GM12878 (cell line): ENCODE measurements around the gene FANK1. TPM values are rescaled to one million over a fixed set of nuclear protein-coding genes. Genes with fewer than 3 reads are reported as not detected.

Experiments
- ATAC-seq: fragments of 200-7000 bp; cut with Tn5 transposase; 3 replicates; pipeline ENCODE4 v1.9.1; 2020; ENCODE audit warnings: mild to moderate bottlenecking, moderate library complexity
- BruUV-seq: library from RNA; stranded (reverse); fragments of 400-500 nt; replicated peaks from 2 replicates; lab custom pipeline; 2021; lab: Mats Ljungman, UMichigan
- CTCF ChIA-PET: fragments of 300-600 bp; sonication (Branson Sonifier 250); formaldehyde crosslinking; extraction: SDS; loops from one replicate; lab custom pipeline; 2021; ENCODE audit warnings: inconsistent platforms; lab: Yijun Ruan, JAX
- POLR2A ChIA-PET: fragments of 350-600 bp; formaldehyde crosslinking; extraction: SDS; loops from one replicate; lab custom pipeline; 2021; ENCODE audit warnings: inconsistent platforms; lab: Charles Lee
- RAD21 ChIA-PET: fragments of 300-600 bp; sonication (Branson Sonifier 250); formaldehyde crosslinking; loops from one replicate; lab custom pipeline; 2023; ENCODE audit warnings: antibody characterized with exemption; ENCODE audit not compliant: unreplicated experiment; lab: Charles Lee
- SMC1A ChIA-PET: fragments of 300-600 bp; sonication (Branson Sonifier 250); formaldehyde crosslinking; loops from one replicate; lab custom pipeline; 2023; ENCODE audit not compliant: unreplicated experiment, uncharacterized antibody; lab: Charles Lee
- DNase-seq: peaks from one replicate; pipeline ENCODE4 v3.0.0-alpha.2; 2011; ENCODE audit warnings: low read depth, low spot score
- FAIRE-seq: peaks from 3 replicates; lab custom pipeline; 2011; peaks lifted over from hg19 to GRCh38; lab: Jason Lieb, UNC
- H2AFZ ChIP-seq: 2 replicates; pipeline ENCODE4 v1.6.0; 2011; ENCODE audit warnings: low read depth, low read length, control low read depth; ENCODE audit not compliant: control insufficient read depth
- H3K27ac ChIP-seq: 2 replicates; pipeline ENCODE4 v1.5.1; 2011; ENCODE audit warnings: control low read depth; ENCODE audit not compliant: control insufficient read depth, insufficient read depth
- H3K27me3 ChIP-seq, 2 experiments: replicated peaks in 1 of 2; 2 replicates each; pipeline versions ENCODE4 v1.6.0 to v1.6.1; 2011; ENCODE audit warnings: low read length in 1 of 2; ENCODE audit not compliant: control insufficient read depth in 2 of 2, insufficient read depth in 2 of 2
- H3K36me3 ChIP-seq, 2 experiments: 2 replicates each; pipeline ENCODE4 v1.5.1; 2011; ENCODE audit warnings: low read length in 1 of 2; ENCODE audit not compliant: control insufficient read depth in 2 of 2, insufficient read depth in 2 of 2
- H3K4me1 ChIP-seq: 2 replicates; pipeline ENCODE4 v1.6.1; 2011; ENCODE audit warnings: mild to moderate bottlenecking, low read length, moderate library complexity, mixed read lengths; ENCODE audit not compliant: control insufficient read depth, insufficient read depth
- H3K4me2 ChIP-seq: 2 replicates; pipeline ENCODE4 v1.6.0; 2011; ENCODE audit warnings: control low read depth; ENCODE audit not compliant: control insufficient read depth, insufficient read depth
- H3K4me3 ChIP-seq: fragments of 200-600 bp; sonication (generic); 2 replicates; pipeline ENCODE4 v1.5.1; 2016
- H3K79me2 ChIP-seq: 2 replicates; pipeline ENCODE4 v1.6.0; 2011; ENCODE audit warnings: low read length; ENCODE audit not compliant: control insufficient read depth, insufficient read depth
- H3K9ac ChIP-seq: 2 replicates; pipeline ENCODE4 v1.8.0; 2011; ENCODE audit warnings: low read length, control low read depth, mixed read lengths; ENCODE audit not compliant: control insufficient read depth, insufficient read depth
- H3K9me3 ChIP-seq: replicated peaks from 3 replicates; pipeline ENCODE4 v1.5.1; 2011; ENCODE audit warnings: mild to moderate bottlenecking, low read length; ENCODE audit not compliant: control insufficient read depth, insufficient read depth
- H4K20me1 ChIP-seq: 2 replicates; pipeline ENCODE4 v1.6.0; 2011; ENCODE audit not compliant: control insufficient read depth, insufficient read depth
- FOS ChIP-seq: IDR thresholded peaks from 3 replicates; pipeline ENCODE4 v1.6.1; 2011; ENCODE audit warnings: borderline replicate concordance; ENCODE audit not compliant: insufficient read length; ENCODE audit errors: extremely low read depth
- KDM1A ChIP-seq: fragments of 200-600 bp; sonication (generic); IDR thresholded peaks from 2 replicates; pipeline ENCODE4 v1.6.1; 2016; ENCODE audit warnings: borderline replicate concordance
- MXI1 ChIP-seq: fragments of 150-350 bp; IDR thresholded peaks from 2 replicates; pipeline ENCODE4 v1.6.1; 2011; ENCODE audit warnings: low read depth, mild to moderate bottlenecking, inconsistent platforms, low read length, improper control_type of control experiment
- PML ChIP-seq: IDR thresholded peaks from 2 replicates; pipeline ENCODE4 v1.6.1; 2012; ENCODE audit warnings: low read length, inconsistent platforms
- SIX5 ChIP-seq: IDR thresholded peaks from 2 replicates; pipeline ENCODE4 v1.6.1; 2011; ENCODE audit warnings: mild to moderate bottlenecking, low read depth, low read length, moderate library complexity; ENCODE audit not compliant: severe bottlenecking
- TCF12 ChIP-seq: IDR thresholded peaks from 2 replicates; pipeline ENCODE4 v1.6.1; 2011; ENCODE audit warnings: low read depth, mild to moderate bottlenecking, low read length
- YBX1 ChIP-seq: fragments of 450-650 bp; IDR thresholded peaks from 2 replicates; pipeline ENCODE4 v1.6.1; 2016; ENCODE audit warnings: antibody characterized with exemption
- ZNF622 ChIP-seq: fragments of 450-650 bp; IDR thresholded peaks from 2 replicates; pipeline ENCODE4 v1.6.1; 2017; ENCODE audit warnings: mild to moderate bottlenecking, inconsistent platforms
- WGBS: methylation state at CpG from one replicate; pipeline ENCODE4 v1.1.6; 2016; ENCODE audit warnings: low lambda C conversion rate; ENCODE audit not compliant: insufficient replicate concordance, insufficient coverage; ENCODE audit errors: missing lambda C conversion rate; 5-methylcytosine and 5-hydroxymethylcytosine counted together
- in situ Hi-C: fragments of 300-500 bp; cut with MboI; formaldehyde crosslinking; loops from 9 replicates; pipeline ENCODE4 v1.14.3; 2018; ENCODE audit warnings: mixed read lengths
- intact Hi-C: fragments of 100-400 bp; cut with micrococcal nuclease; formaldehyde crosslinking; loops from one replicate; pipeline ENCODE4 v1.14.2; 2022; ENCODE audit not compliant: unreplicated experiment
- polyA plus RNA-seq, 11 experiments: library from polyadenylated mRNA; depleted of rRNA in 4 of 11; unstranded in 6 of 11; stranded (reverse) in 5 of 11; fragments of >200 nt; fragmentation: Nextera tagmentation in 4 of 11; fragmentation: Illumina TruSeq in 1 of 11; extraction: Ambion mirVana in 4 of 11; extraction: Trizol in 1 of 11; gene quantifications; 1 replicate in 1 of 11; 2 replicates in 10 of 11; pipeline versions ENCODE4 v1.2.1 to v1.2.3, GENCODE V29; 2011 to 2016; ENCODE audit warnings: inconsistent platforms in 2 of 11, missing spikeins in 2 of 11, low read depth in 1 of 11
- total RNA-seq, 4 experiments: library from RNA; depleted of rRNA in 3 of 4; stranded (reverse); fragments of >200 nt in 3 of 4; fragmentation: Illumina TruSeq in 1 of 4; extraction: Trizol in 1 of 4; gene quantifications; 2 replicates each; pipeline versions ENCODE4 v1.2.1 to v1.2.3, GENCODE V29; 2013 to 2021
- TF ChIP-seq, protein P1 (sequence below): fragments of 450-650 bp; IDR thresholded peaks from 2 replicates; pipeline ENCODE4 v1.6.1; 2016; ENCODE audit warnings: mild to moderate bottlenecking
- TF ChIP-seq, protein P2 (sequence below): fragments of 450-650 bp; IDR thresholded peaks from 2 replicates; pipeline ENCODE4 v1.6.1; 2018; ENCODE audit warnings: borderline replicate concordance, mild to moderate bottlenecking; ENCODE audit not compliant: partially characterized antibody

The FANK1 gene
- total and polyA plus RNA-seq, 10 of the 15 experiments (the other 5 are each of a cell fraction or from before 2014, with no cell fraction given), result 0.07 to 0.16 (median 0.13) TPM; not detected in 6

DNA sequence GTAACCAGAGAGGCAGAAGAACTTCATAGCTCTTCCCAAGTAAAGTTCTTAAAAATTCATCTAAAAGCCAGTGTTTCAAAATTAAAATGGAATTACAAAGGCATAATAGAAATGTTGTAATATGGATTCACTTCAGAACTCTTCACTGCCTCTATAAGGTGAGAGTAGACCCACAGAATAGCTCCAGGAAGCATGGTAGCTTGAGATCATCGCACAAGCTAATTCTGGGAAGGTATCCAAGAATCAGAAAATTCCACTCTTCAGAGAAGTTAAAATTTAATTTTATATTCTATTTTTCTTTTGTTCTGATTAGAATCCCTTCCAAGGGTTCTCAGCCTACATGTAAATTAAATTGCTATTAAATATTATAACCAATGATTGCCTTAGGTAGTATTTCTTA is 13.8 kb upstream of the FANK1 start (continued):
- TF ChIP-seq, protein P1, sequence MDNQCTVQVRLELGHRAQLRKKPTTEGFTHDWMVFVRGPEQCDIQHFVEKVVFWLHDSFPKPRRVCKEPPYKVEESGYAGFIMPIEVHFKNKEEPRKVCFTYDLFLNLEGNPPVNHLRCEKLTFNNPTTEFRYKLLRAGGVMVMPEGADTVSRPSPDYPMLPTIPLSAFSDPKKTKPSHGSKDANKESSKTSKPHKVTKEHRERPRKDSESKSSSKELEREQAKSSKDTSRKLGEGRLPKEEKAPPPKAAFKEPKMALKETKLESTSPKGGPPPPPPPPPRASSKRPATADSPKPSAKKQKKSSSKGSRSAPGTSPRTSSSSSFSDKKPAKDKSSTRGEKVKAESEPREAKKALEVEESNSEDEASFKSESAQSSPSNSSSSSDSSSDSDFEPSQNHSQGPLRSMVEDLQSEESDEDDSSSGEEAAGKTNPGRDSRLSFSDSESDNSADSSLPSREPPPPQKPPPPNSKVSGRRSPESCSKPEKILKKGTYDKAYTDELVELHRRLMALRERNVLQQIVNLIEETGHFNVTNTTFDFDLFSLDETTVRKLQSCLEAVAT, result no peak
- TF ChIP-seq PML, result no peak
- TF ChIP-seq, protein P2, sequence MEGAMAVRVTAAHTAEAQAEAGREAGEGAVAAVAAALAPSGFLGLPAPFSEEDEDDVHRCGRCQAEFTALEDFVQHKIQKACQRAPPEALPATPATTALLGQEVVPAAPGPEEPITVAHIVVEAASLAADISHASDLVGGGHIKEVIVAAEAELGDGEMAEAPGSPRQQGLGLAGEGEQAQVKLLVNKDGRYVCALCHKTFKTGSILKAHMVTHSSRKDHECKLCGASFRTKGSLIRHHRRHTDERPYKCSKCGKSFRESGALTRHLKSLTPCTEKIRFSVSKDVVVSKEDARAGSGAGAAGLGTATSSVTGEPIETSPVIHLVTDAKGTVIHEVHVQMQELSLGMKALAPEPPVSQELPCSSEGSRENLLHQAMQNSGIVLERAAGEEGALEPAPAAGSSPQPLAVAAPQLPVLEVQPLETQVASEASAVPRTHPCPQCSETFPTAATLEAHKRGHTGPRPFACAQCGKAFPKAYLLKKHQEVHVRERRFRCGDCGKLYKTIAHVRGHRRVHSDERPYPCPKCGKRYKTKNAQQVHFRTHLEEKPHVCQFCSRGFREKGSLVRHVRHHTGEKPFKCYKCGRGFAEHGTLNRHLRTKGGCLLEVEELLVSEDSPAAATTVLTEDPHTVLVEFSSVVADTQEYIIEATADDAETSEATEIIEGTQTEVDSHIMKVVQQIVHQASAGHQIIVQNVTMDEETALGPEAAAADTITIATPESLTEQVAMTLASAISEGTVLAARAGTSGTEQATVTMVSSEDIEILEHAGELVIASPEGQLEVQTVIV, result no peak
- no peak for TF ChIP-seq FOS
- no peak for TF ChIP-seq KDM1A

DNA sequence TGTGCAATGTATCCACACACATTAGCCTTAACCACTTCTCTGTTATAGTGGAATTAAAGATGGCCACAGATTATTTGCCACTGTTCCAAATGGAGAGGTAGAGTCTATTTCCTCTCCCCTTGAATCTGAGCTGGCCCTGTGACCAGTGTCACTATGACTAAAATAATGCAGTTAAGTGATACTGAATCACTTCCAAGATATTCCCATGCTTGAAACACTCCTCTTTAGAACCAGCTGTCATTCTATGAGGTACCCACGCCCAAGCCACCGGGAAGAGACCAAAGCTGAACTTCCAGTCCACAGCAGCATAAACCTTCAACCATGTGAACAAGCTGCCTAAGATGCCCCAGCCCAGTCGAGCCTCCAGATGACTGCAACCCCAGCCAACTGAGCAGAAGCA is 13.2 kb upstream of the FANK1 start:
- intact Hi-C loops (no loop called here), in situ Hi-C loops (no loop called here)
- RAD21 ChIA-PET, result interaction anchor here (1.4 kb wide), 1 partner anchor 14 kb away, joined by 4 read pairs; no protein-coding TSS in a partner anchor
- POLR2A ChIA-PET, result no interaction called here
- DNase-seq (no peak), FAIRE-seq (no peak), ATAC-seq (no peak)
- Histone ChIP-seq H4K20me1 (no peaks in the 10 kb centered on the region), H3K27ac (no peak overlapping the region), H3K4me2 (no peak overlapping the region), H3K27me3 (no peaks in the 10 kb centered on the region), H3K4me1 (no peaks in the 10 kb centered on the region), H3K79me2 (no peaks in the 10 kb centered on the region), H3K9me3 (no peaks in the 10 kb centered on the region; the same call in 2 of the 3 replicates), H2AFZ (no peak overlapping the region), H3K4me3 (no peak overlapping the region), H3K9ac (no peak overlapping the region), H3K36me3 (no peaks in the 10 kb centered on the region)
- CTCF ChIA-PET, result interaction anchor here (1.5 kb wide), 1 partner anchor 15 kb away, joined by 6 read pairs; no protein-coding TSS in a partner anchor
- no peak for TF ChIP-seq TCF12
- TF ChIP-seq MXI1, result no peak
- TF ChIP-seq, protein P1, result no peak
- TF ChIP-seq, protein P2, result no peak
- TF ChIP-seq YBX1, result no peak
- TF ChIP-seq ZNF622, result no peak
- TF ChIP-seq SIX5, result no peak
- BruUV-seq, result no TSS peak
- WGBS, result 39% methylated on average over 3 of the region's 3 CpGs
- SMC1A ChIA-PET, result interaction anchor here (1.8 to 2.6 kb wide), 2 partner anchors 12 to 15 kb away, joined by 5 to 9 read pairs; no protein-coding TSS in a partner anchor
